ENCODE measurements around the gene STX5.
"Not testable (repeated sequence)": the region's sequence is repeated elsewhere in the genome, so short reads cannot be mapped to it uniquely, and the experiment has no call there.

The STX5 gene

GRCh38 chr11:62778441-62778840, 53.4 kb downstream of the STX5 start:
- no peak for DNase-seq

- DNase-seq: no peak
Measured at GRCh38 chr11:62777389-62777788, 54.5 kb downstream of the STX5 start.

- DNase-seq: no peak
Measured at GRCh38 chr11:62775646-62776045, 56.2 kb downstream of the STX5 start.

GRCh38 chr11:62774407-62774806, 57.4 kb downstream of the STX5 start:
- DNase-seq: no peak

- DNase-seq: peak; percentile 88 to 89
Measured at GRCh38 chr11:62771144-62772021, 60.5 kb downstream of the STX5 start, which contains the start of gene TAF6L. TSS of gene TAF6L (plus strand) at chr11:62771396. CDS start at chr11:62775784, 4,388 bp downstream.

GRCh38 chr11:62770778-62771143, 61.1 kb downstream of the STX5 start:
- peak in 1 of 2 experiments; percentile 68 for DNase-seq

GRCh38 chr11:62760867-62761227, 71.0 kb downstream of the STX5 start:
- not testable (repeated sequence) for DNase-seq

- no peak for DNase-seq
Measured at GRCh38 chr11:62757846-62758788, 73.7 kb downstream of the STX5 start.
